HG02938 (cell line): ENCODE data around the gene PLEKHJ1.
"Not testable (repeated sequence)": the region's sequence is repeated elsewhere in the genome, so short reads cannot be mapped to it uniquely, and the experiment has no call there.

Experiments used
- ATAC-seq: cut with Tn5 transposase; IDR thresholded peaks from one replicate; pipeline ENCODE4 v1.9.1; 2021; ENCODE audit warnings: mild to moderate bottlenecking, moderate library complexity; ENCODE audit not compliant: unreplicated experiment

The PLEKHJ1 gene

GRCh38 chr19:2201473-2202148 lies 34.5 kb downstream of the PLEKHJ1 start:
- no peak for ATAC-seq

GRCh38 chr19:2200624-2201294 lies 35.4 kb downstream of the PLEKHJ1 start:
- ATAC-seq = not testable (repeated sequence)

- ATAC-seq = no peak
Measured at GRCh38 chr19:2199861-2200623, 36.1 kb downstream of the PLEKHJ1 start.

- no peak for ATAC-seq
Measured at GRCh38 chr19:2199215-2199614, 36.9 kb downstream of the PLEKHJ1 start.

- ATAC-seq = no peak
Measured at GRCh38 chr19:2198317-2198716, 37.8 kb downstream of the PLEKHJ1 start.

- no peak for ATAC-seq
Measured at GRCh38 chr19:2197270-2197669, 38.9 kb downstream of the PLEKHJ1 start.

- ATAC-seq = no peak
Measured at GRCh38 chr19:2195914-2196313, 40.2 kb downstream of the PLEKHJ1 start.

- ATAC-seq = no peak
Measured at GRCh38 chr19:2195361-2195760, 40.8 kb downstream of the PLEKHJ1 start.

GRCh38 chr19:2194513-2195078 lies 41.5 kb downstream of the PLEKHJ1 start:
- no peak for ATAC-seq

- ATAC-seq = no peak
Measured at GRCh38 chr19:2193807-2194206, 42.3 kb downstream of the PLEKHJ1 start.

GRCh38 chr19:2192862-2193261 lies 43.3 kb downstream of the PLEKHJ1 start:
- ATAC-seq = no peak

- ATAC-seq = no peak
Measured at GRCh38 chr19:2191456-2192310, 44.4 kb downstream of the PLEKHJ1 start.

- ATAC-seq = no peak
Measured at GRCh38 chr19:2190848-2191455, 45.2 kb downstream of the PLEKHJ1 start.

- ATAC-seq = no peak
Measured at GRCh38 chr19:2189880-2190279, 46.2 kb downstream of the PLEKHJ1 start.

- ATAC-seq = no peak
Measured at GRCh38 chr19:2188708-2189385, 47.3 kb downstream of the PLEKHJ1 start.

GRCh38 chr19:2187159-2187558 lies 49.0 kb downstream of the PLEKHJ1 start:
- ATAC-seq = no peak

GRCh38 chr19:2186071-2186846 lies 49.9 kb downstream of the PLEKHJ1 start:
- no peak for ATAC-seq

- ATAC-seq = no peak
Measured at GRCh38 chr19:2185734-2186070, 50.4 kb downstream of the PLEKHJ1 start.

GRCh38 chr19:2184422-2184975 lies 51.6 kb downstream of the PLEKHJ1 start:
- no peak for ATAC-seq
